Raji (cell line): ENCODE data around the gene ALDH9A1.

Experiments
- POLR2A ChIP-seq: IDR thresholded peaks from 2 replicates; pipeline ENCODE4 v1.6.1; 2011; ENCODE audit warnings: low read depth, low read length, control low read depth; ENCODE audit not compliant: insufficient read depth

The ALDH9A1 gene

GRCh38 chr1:165696625-165697100 lies 1.7 kb downstream of the ALDH9A1 start:
- no peak for TF ChIP-seq POLR2A

DNA sequence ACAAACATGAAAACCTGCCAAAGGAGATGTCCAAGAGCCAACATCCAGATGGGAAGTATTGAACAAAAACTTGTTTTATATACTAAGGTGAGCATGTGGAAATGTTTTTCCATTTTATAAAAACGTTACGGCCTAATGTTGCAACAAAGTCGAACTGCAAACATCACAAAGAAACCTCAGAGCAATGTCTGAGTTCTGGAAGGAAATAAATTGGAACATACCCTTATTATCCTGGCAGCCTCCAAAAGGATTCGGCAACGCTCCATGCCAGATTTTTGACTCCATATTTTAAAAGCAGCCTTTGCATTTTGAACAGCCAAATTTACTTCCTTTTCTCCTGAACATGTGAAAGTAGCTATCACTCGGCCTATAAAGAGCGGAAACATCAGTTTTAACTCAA lies 3.3 kb downstream of the ALDH9A1 start:
- no peak for TF ChIP-seq POLR2A

- TF ChIP-seq POLR2A = no peak
These were observed 10.3 kb downstream of the ALDH9A1 start for GRCh38 chr1:165688046-165688445.

DNA sequence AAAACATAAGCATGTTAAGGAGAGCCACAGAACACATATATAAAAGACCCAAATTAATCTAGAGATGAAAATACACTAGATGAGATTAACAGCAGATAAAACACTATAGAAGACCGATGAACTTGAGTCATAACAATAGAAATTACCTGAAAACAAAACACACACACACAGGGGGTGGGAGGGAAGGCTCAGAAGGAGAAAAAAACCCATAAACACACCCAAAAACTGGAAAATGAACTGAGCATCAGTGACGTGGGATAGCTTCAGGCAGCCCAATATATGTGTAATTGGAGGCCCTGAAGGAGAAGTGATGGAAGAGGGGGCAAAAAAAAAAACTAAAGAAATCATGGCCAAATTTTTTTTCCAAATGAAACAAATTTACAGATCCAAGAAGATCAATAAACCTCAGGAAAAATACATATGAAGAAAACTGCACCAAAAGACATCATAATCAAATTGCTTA lies 11.4 kb downstream of the ALDH9A1 start:
- TF ChIP-seq POLR2A = no peak

DNA sequence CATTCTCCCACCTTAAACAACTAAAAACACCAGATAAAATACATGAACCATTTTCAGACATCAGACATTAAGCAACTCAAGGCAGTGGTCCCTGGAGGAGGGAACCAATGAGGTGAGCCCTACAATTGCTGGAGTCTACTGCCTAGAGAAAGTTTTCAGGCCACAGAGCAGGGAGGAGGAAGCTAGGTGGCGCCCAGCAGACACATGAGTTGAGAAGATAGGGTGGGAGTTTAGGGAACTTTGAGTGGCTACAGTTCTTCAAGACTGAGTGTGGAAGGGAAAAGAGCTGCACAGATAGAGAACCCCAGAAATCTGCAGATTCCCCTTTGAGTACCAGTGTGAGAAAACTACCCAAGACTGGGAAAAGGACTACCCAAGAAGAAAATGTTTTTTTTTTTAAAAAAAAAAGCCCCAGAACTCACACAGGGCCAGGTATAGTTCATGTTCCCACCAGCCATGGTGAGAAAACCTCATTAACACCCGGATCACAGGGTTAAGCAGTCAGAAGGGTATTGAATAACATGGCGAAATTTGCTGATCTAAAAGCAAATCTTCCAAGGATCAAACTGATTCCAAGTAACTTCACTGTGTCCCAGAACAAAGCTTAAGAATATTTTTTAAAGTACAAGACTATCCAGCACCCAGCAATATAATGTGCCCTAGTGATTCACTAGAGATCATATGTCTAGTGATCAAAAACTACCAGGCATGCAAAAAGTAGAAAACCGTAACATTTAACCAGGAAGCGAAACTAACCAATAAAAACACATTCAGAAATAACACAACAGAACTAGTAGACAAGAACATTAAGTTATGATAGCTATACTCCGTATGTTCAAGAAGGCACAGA lies 12.0 kb downstream of the ALDH9A1 start:
- no peak for TF ChIP-seq POLR2A

DNA sequence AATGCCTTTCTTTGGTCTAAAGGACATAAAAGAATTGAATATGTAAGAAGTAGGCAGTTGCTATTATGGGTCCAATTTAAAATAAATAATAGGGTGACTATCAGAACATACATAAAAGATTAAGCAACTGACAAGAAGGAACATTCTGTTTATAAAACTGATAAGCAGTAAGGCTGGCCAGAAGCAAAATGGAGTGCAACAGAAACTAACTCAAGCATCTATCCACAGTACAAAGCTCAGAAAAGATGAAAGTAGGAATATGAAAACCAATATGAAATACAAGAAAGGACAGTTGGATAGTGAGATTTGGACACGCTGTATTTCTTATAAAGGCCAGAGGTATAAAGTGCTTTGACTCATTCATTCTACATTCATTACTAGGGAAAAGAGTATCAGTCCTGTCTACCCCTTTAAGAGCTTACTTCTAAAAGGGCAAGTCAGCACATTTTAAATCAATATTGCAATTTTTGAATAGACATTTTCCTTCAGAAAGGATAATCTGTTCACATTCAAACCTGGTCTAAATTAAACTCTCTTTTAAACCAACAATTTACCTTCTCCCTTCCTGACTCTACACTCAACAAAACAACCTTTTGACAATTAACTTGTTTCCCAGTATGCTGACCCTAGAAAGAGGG lies 14.4 kb downstream of the ALDH9A1 start:
- TF ChIP-seq POLR2A = no peak

- TF ChIP-seq POLR2A = no peak
These were observed 18.1 kb downstream of the ALDH9A1 start for GRCh38 chr1:165680303-165680702.

GRCh38 chr1:165679282-165680036 lies 18.9 kb downstream of the ALDH9A1 start:
- no peak for TF ChIP-seq POLR2A

DNA sequence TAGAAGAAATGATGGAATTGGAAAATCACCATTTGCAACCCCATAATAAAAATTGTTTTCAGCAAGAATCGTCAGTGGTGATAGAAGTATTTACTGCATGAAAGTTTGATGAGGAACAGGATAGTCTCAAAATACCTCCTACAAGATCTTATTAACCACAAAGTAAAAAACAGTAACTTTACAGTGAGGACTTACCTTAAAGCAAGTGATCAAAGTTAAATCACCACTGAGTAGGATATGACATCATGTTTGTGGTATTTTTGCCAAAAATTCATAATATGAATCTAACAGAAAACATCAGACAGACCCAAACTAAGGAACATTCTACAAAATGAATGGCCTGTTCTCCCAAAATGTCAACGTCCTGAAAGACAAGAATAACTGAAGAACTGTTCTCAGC lies 19.9 kb downstream of the ALDH9A1 start:
- TF ChIP-seq POLR2A = no peak

GRCh38 chr1:165675794-165676193 lies 22.6 kb downstream of the ALDH9A1 start:
- TF ChIP-seq POLR2A = no peak

DNA sequence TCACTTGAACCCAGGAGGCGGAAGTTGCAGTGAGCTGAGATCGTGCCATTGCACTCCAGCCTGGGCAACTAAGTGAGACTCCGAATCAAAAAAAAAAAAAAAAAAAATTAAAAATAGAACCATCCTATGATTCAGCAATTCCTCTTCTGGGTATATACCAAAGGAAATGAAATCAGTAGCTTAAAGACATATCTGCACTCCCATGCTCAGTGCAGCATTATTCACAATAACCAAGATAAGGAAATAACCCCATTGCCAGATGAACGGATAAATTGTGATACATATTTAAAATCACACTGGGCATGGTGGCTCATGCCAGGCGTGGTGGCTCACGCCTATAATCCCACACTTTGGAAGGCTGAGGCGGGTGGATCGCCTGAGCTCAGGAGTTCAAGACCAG lies 23.8 kb downstream of the ALDH9A1 start:
- no peak for TF ChIP-seq POLR2A

GRCh38 chr1:165671526-165671925 lies 26.8 kb downstream of the ALDH9A1 start:
- TF ChIP-seq POLR2A = no peak

DNA sequence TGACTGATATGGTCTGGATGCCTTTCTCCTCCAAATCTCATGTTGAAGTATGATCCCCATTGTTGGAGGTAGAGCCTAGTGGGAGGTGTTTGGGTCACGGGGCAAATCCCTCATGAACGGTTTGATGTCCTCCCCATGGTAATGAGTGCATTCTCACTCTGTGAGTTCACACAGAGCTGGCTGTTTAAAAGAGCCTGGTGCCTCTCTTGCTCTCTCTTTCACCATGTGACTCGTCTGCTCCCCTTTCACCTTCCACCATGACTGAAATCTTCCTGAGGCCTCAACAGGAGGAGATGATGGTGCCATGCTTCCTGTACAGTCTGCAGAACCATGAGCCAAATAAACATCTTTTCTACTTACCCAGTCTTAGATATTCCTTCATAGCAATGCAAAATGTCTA lies 30.2 kb downstream of the ALDH9A1 start:
- TF ChIP-seq POLR2A = no peak

GRCh38 chr1:165666152-165666825 lies 32.1 kb downstream of the ALDH9A1 start:
- TF ChIP-seq POLR2A = no peak

- no peak for TF ChIP-seq POLR2A
These were observed 36.2 kb downstream of the ALDH9A1 start for GRCh38 chr1:165662186-165662585.
